B cell (primary cell): ENCODE data around the gene ANKRD13C. TPM values are rescaled to one million over a fixed set of nuclear protein-coding genes. Genes with fewer than 3 reads are reported as not detected.

Source experiments
- ATAC-seq: fragments of 200-7000 bp; cut with Tn5 transposase; one replicate; pipeline ENCODE4 v1.10.0; 2021; ENCODE audit warnings: low read depth, mild to moderate bottlenecking, moderate number of reproducible peaks, moderate library complexity
- CTCF ChIA-PET: fragments of 350-600 bp; sonication (Branson Sonifier 250); formaldehyde crosslinking; loops from one replicate; lab custom pipeline; 2021; ENCODE audit warnings: antibody characterized with exemption, inconsistent platforms; lab: Charles Lee
- POLR2A ChIA-PET: fragments of 350-600 bp; sonication (Branson Sonifier 250); formaldehyde crosslinking; loops from one replicate; lab custom pipeline; 2021; ENCODE audit warnings: antibody characterized with exemption; lab: Charles Lee
- DNase-seq: peaks from one replicate; pipeline ENCODE4 v3.0.0; 2013
- H2AFZ ChIP-seq: 2 replicates; pipeline ENCODE4 v1.6.1; 2012; ENCODE audit warnings: mild to moderate bottlenecking, low read depth, low read length; ENCODE audit not compliant: insufficient read depth, poor library complexity, severe bottlenecking
- H3K27ac ChIP-seq, 2 donors: 1 replicate in 1 of 2; 2 replicates in 1 of 2; pipeline ENCODE4 v1.5.1; 2012 to 2013; ENCODE audit warnings: low read length in 2 of 2, mild to moderate bottlenecking in 2 of 2, moderate library complexity in 1 of 2
- H3K27me3 ChIP-seq, 4 experiments: fragments of 200-600 bp in 1 of 4; sonication (generic) in 1 of 4; replicated peaks in 1 of 4; 1 replicate in 2 of 4; 2 replicates in 2 of 4; pipeline versions ENCODE4 v1.6.1 to v1.7.0; 2013 to 2016; ENCODE audit warnings: low read length in 3 of 4, mild to moderate bottlenecking in 2 of 4, mixed read lengths in 1 of 4, moderate library complexity in 1 of 4; ENCODE audit not compliant: insufficient read depth in 4 of 4, control insufficient read depth in 3 of 4; ENCODE audit errors: control extremely low read depth in 1 of 4
- H3K36me3 ChIP-seq, 2 experiments: replicated peaks in 1 of 2; 1 replicate in 1 of 2; 2 replicates in 1 of 2; pipeline versions ENCODE4 v1.6.1 to v1.7.1; 2013; ENCODE audit warnings: low read length in 1 of 2; ENCODE audit not compliant: insufficient read depth in 2 of 2, control insufficient read depth in 1 of 2; ENCODE audit errors: control extremely low read depth in 1 of 2, extremely low read depth in 1 of 2
- H3K4me1 ChIP-seq, 2 donors: fragments of 200-600 bp in 1 of 2; sonication (generic) in 1 of 2; 1 replicate in 1 of 2; 2 replicates in 1 of 2; pipeline versions ENCODE4 v1.5.1 to v1.6.1; 2013 to 2017; ENCODE audit warnings: low read length in 2 of 2; ENCODE audit not compliant: control insufficient read depth in 2 of 2, insufficient read depth in 2 of 2
- H3K4me2 ChIP-seq: replicated peaks from 2 replicates; pipeline ENCODE3; 2012; ENCODE audit warnings: mild to moderate bottlenecking, low read depth, low read length; ENCODE audit not compliant: poor library complexity, severe bottlenecking
- H3K4me3 ChIP-seq, 5 experiments: fragments of 200-600 bp in 1 of 5; sonication (generic) in 1 of 5; 1 replicate in 3 of 5; 2 replicates in 2 of 5; pipeline versions ENCODE4 v1.5.1 to v1.7.0; 2011 to 2016; ENCODE audit warnings: low read length in 4 of 5, mild to moderate bottlenecking in 4 of 5, low read depth in 2 of 5, control low read depth in 1 of 5, moderate library complexity in 1 of 5; ENCODE audit not compliant: insufficient read depth in 1 of 5; ENCODE audit errors: control extremely low read depth in 1 of 5, extremely low read depth in 1 of 5
- H3K79me2 ChIP-seq: fragments of 200-600 bp; sonication (generic); one replicate; pipeline ENCODE4 v1.6.0; 2016; ENCODE audit warnings: low read length; ENCODE audit not compliant: control insufficient read depth, insufficient read depth
- H3K9ac ChIP-seq: fragments of 200-600 bp; sonication (generic); 2 replicates; pipeline ENCODE4 v1.6.1; 2017; ENCODE audit warnings: mild to moderate bottlenecking, low read length, moderate library complexity
- H3K9me3 ChIP-seq, 3 donors: one replicate each; pipeline versions ENCODE4 v1.6.1 to v1.7.1; 2013; ENCODE audit warnings: low read length in 2 of 3; ENCODE audit not compliant: control insufficient read depth in 2 of 3, insufficient read depth in 1 of 3; ENCODE audit errors: control extremely low read depth in 1 of 3
- H4K20me1 ChIP-seq: 2 replicates; pipeline ENCODE4 v1.6.0; 2012; ENCODE audit warnings: mild to moderate bottlenecking, low read length; ENCODE audit not compliant: insufficient read depth, control insufficient read depth, poor library complexity, severe bottlenecking
- H3K27ac Mint-ChIP-seq: one replicate; pipeline ENCODE4 v1.8.0; 2021; ENCODE audit warnings: mixed read lengths
- H3K27me3 Mint-ChIP-seq: one replicate; pipeline ENCODE4 v1.8.0; 2021; ENCODE audit warnings: mixed read lengths
- H3K4me1 Mint-ChIP-seq: one replicate; pipeline ENCODE4 v1.8.0; 2021; ENCODE audit warnings: mixed read lengths
- H3K4me3 Mint-ChIP-seq: one replicate; pipeline ENCODE4 v1.8.0; 2021; ENCODE audit warnings: mixed read lengths
- H3K9me3 Mint-ChIP-seq: one replicate; pipeline ENCODE4 v1.8.0; 2022; ENCODE audit warnings: mixed read lengths; ENCODE audit not compliant: insufficient read depth
- EZH2 ChIP-seq: IDR thresholded peaks from 2 replicates; pipeline ENCODE4 v1.6.1; 2012; ENCODE audit warnings: borderline replicate concordance, low read depth, mild to moderate bottlenecking, moderate library complexity, low read length; ENCODE audit not compliant: insufficient read depth, poor library complexity, severe bottlenecking
- WGBS: methylation state at CpG from one replicate; pipeline ENCODE4 v1.1.5; 2013; ENCODE audit warnings: missing lambda C conversion rate; ENCODE audit not compliant: insufficient coverage; 5-methylcytosine and 5-hydroxymethylcytosine counted together
- intact Hi-C: fragments of 100-400 bp; cut with micrococcal nuclease; formaldehyde crosslinking; loops from one replicate; pipeline ENCODE4 v1.10.0; 2022
- polyA plus RNA-seq: library from polyadenylated mRNA; depleted of rRNA; stranded (reverse); fragments of >200 nt; gene quantifications from 2 replicates; pipeline ENCODE4 v1.2.3, GENCODE V29; 2012
- total RNA-seq, 2 donors: library from RNA; stranded (reverse); fragments of 120-200 nt in 1 of 2; gene quantifications; 1 replicate in 1 of 2; 2 replicates in 1 of 2; pipeline versions ENCODE4 v1.2.3 to v1.2.4, GENCODE V29; 2013 to 2022
- TF ChIP-seq, protein P1 (sequence below): fragments of 200-600 bp; IDR thresholded peaks from one replicate; pipeline ENCODE4 v1.8.0; 2022; ENCODE audit warnings: antibody characterized with exemption, mild to moderate bottlenecking

ANKRD13C gene
- total and polyA plus RNA-seq, 2 donors (not counting 1 experiment from before 2014, with no cell fraction given): 7.9 to 29.9 TPM

DNA sequence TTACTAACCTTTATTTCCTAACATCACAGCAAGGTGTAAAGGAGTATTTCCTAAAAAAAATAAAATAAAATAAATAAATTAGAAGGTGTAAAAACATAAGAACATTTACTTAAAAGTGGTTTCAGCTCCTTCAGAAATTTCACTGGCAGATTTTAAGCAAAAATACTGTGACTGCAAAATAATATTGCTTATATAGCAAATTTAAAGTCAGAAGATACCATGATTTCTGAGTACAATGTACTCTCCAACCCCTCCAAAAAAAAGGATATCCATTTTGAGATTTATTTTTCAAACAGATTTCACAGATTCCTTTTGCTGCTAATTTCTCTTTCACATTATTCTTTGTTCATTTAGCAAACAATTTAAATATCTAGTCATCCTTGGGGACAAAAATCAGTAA is 18.5 kb downstream of the ANKRD13C start:
- H3K27ac Mint-ChIP-seq: no peak overlapping the region
- H3K4me1 ChIP-seq: no peaks in the 10 kb centered on the region
- no peak overlapping the region for H3K27ac ChIP-seq
- DNase-seq (no peak), ATAC-seq (no peak)
- no peak overlapping the region for H2AFZ ChIP-seq
- TF ChIP-seq, protein P1, sequence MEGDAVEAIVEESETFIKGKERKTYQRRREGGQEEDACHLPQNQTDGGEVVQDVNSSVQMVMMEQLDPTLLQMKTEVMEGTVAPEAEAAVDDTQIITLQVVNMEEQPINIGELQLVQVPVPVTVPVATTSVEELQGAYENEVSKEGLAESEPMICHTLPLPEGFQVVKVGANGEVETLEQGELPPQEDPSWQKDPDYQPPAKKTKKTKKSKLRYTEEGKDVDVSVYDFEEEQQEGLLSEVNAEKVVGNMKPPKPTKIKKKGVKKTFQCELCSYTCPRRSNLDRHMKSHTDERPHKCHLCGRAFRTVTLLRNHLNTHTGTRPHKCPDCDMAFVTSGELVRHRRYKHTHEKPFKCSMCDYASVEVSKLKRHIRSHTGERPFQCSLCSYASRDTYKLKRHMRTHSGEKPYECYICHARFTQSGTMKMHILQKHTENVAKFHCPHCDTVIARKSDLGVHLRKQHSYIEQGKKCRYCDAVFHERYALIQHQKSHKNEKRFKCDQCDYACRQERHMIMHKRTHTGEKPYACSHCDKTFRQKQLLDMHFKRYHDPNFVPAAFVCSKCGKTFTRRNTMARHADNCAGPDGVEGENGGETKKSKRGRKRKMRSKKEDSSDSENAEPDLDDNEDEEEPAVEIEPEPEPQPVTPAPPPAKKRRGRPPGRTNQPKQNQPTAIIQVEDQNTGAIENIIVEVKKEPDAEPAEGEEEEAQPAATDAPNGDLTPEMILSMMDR: no peak
- no peak for TF ChIP-seq EZH2
- no peaks in the 10 kb centered on the region for H3K27me3 Mint-ChIP-seq
- no peaks in the 10 kb centered on the region for H3K9me3 ChIP-seq
- H3K4me2 ChIP-seq: no peak overlapping the region
- peaks cover 58% of the 10 kb centered on the region for H3K79me2 ChIP-seq
- no peaks in the 10 kb centered on the region for H3K27me3 ChIP-seq
- no peak overlapping the region for H3K4me3 Mint-ChIP-seq
- ChIA-PET CTCF (no interaction called here), POLR2A (no interaction called here)
- H3K9me3 Mint-ChIP-seq: no peaks in the 10 kb centered on the region
- H4K20me1 ChIP-seq: peaks cover 18% of the 10 kb centered on the region
- intact Hi-C loops: no loop called here
- H3K9ac ChIP-seq: no peak overlapping the region
- H3K4me1 Mint-ChIP-seq: peaks cover 6% of the 10 kb centered on the region
- peaks cover 2 to 20% of the 10 kb centered on the region in 2 experiments for H3K36me3 ChIP-seq
- no peak overlapping the region for H3K4me3 ChIP-seq

DNA sequence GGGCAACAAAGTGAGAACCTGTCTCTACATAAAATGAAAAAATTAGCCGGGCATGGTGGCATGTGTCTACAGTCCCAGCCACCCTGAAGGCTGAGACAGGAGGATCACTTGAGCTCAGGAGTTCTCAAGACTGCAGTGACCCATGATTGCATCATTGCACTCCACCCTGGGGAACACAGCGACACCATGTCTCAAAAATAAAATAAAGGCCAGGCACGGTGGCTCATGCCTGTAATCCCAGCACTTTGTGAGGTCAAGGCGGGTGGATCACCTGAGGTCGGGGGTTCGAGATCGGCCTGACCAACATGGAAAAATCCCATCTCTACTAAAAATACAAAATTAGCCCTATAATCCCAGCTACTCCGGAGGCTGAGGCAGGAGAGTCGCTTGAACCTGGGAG is 20.1 kb downstream of the ANKRD13C start:
- peaks cover 13% of the 10 kb centered on the region for H4K20me1 ChIP-seq
- DNase-seq (no peak), ATAC-seq (no peak)
- TF ChIP-seq, protein P1: no peak
- no peak for TF ChIP-seq EZH2
- Mint-ChIP-seq H3K9me3 (no peaks in the 10 kb centered on the region), H3K27ac (no peak overlapping the region), H3K27me3 (no peaks in the 10 kb centered on the region), H3K4me3 (no peak overlapping the region), H3K4me1 (peaks cover 6% of the 10 kb centered on the region)
- no peak overlapping the region for H3K27ac ChIP-seq
- intact Hi-C loops: no loop called here
- H3K36me3 ChIP-seq: peaks cover 2 to 20% of the 10 kb centered on the region in 2 experiments
- no peaks in the 10 kb centered on the region for H3K4me1 ChIP-seq
- H3K27me3 ChIP-seq: no peaks in the 10 kb centered on the region
- no peak overlapping the region for H3K9ac ChIP-seq
- H2AFZ ChIP-seq: no peak overlapping the region
- no peak overlapping the region for H3K4me2 ChIP-seq
- no peaks in the 10 kb centered on the region for H3K9me3 ChIP-seq
- no peak overlapping the region for H3K4me3 ChIP-seq
- ChIA-PET POLR2A (no interaction called here), CTCF (no interaction called here)
- H3K79me2 ChIP-seq: peaks cover 56% of the 10 kb centered on the region
- 94% methylated on average over 6 of the region's 9 CpGs for WGBS
